ENCODE results near the gene RELN. TPM values are rescaled to one million over a fixed set of nuclear protein-coding genes. Genes with fewer than 3 reads are reported as not detected.

RELN gene
- total RNA-seq, 1 experiment from 2014 or later = 4.3 TPM

GRCh38 chr7:103937680-103938079 lies 51.8 kb downstream of the RELN start:
- BruUV-seq (replicated peaks) = no TSS peak
- H3K4me3 Mint-ChIP-seq (ENCODE audit: unreplicated experiment) = no peak overlapping the region
- H3K4me3 ChIP-seq (ENCODE audit: low read depth, low read length) = no peak overlapping the region
- ChIA-PET CTCF (no interaction called here), POLR2A (no interaction called here)
- H3K36me3 ChIP-seq (ENCODE audit: control insufficient read depth, insufficient read depth, low read length) = no peaks in the 10 kb centered on the region
- H3K4me1 Mint-ChIP-seq (ENCODE audit: low read depth, unreplicated experiment) = peaks cover 7% of the 10 kb centered on the region
- no peak for TF ChIP-seq CTCF (IDR thresholded peaks at IDR 0.05; ENCODE audit: insufficient read depth in 1 of 2, low read depth in 1 of 2, low read length in 1 of 2, severe bottlenecking in 1 of 2, unreplicated experiment in 1 of 2)
- no peaks in the 10 kb centered on the region for H3K9me3 Mint-ChIP-seq (ENCODE audit: unreplicated experiment)
- no peak for DNase-seq
- H3K27ac Mint-ChIP-seq (ENCODE audit: unreplicated experiment) = no peak overlapping the region
- H3K9me3 ChIP-seq = no peaks in the 10 kb centered on the region
- intact Hi-C loops (cut with micrococcal nuclease; ENCODE audit: unreplicated experiment) = no loop called here
- no peaks in the 10 kb centered on the region for H3K27me3 Mint-ChIP-seq (ENCODE audit: insufficient read depth, unreplicated experiment)
- H3K36me3 Mint-ChIP-seq (ENCODE audit: insufficient read depth, unreplicated experiment) = no peaks in the 10 kb centered on the region
- H3K27me3 ChIP-seq (replicated peaks; ENCODE audit: control insufficient read depth, insufficient read depth, low read length) = no peaks in the 10 kb centered on the region
- H3K4me1 ChIP-seq = no peaks in the 10 kb centered on the region

- no peak overlapping the region for H3K4me3 Mint-ChIP-seq (ENCODE audit: unreplicated experiment)
Observed at GRCh38 chr7:103936558-103936957, 52.9 kb downstream of the RELN start.

GRCh38 chr7:103934508-103934907 lies 55.0 kb downstream of the RELN start:
- peaks cover 7% of the 10 kb centered on the region for H3K4me1 Mint-ChIP-seq (ENCODE audit: low read depth, unreplicated experiment)
- no peaks in the 10 kb centered on the region for H3K27me3 Mint-ChIP-seq (ENCODE audit: insufficient read depth, unreplicated experiment)
- Histone ChIP-seq H3K4me1 (no peaks in the 10 kb centered on the region), H3K4me3 (ENCODE audit: low read depth, low read length) (no peak overlapping the region), H3K36me3 (ENCODE audit: control insufficient read depth, insufficient read depth, low read length) (no peaks in the 10 kb centered on the region), H3K9me3 (no peaks in the 10 kb centered on the region), H3K27me3 (replicated peaks; ENCODE audit: control insufficient read depth, insufficient read depth, low read length) (no peaks in the 10 kb centered on the region; the same call in 1 of the 2 replicates)
- TF ChIP-seq CTCF (IDR thresholded peaks at IDR 0.05; ENCODE audit: insufficient read depth in 1 of 2, low read depth in 1 of 2, low read length in 1 of 2, severe bottlenecking in 1 of 2, unreplicated experiment in 1 of 2) = no peak
- no peak overlapping the region for H3K4me3 Mint-ChIP-seq (ENCODE audit: unreplicated experiment)
- ChIA-PET CTCF (no interaction called here), POLR2A (no interaction called here)
- BruUV-seq (replicated peaks) = no TSS peak
- intact Hi-C loops (cut with micrococcal nuclease; ENCODE audit: unreplicated experiment) = no loop called here
- no peak for DNase-seq
- no peaks in the 10 kb centered on the region for H3K9me3 Mint-ChIP-seq (ENCODE audit: unreplicated experiment)
- no peaks in the 10 kb centered on the region for H3K36me3 Mint-ChIP-seq (ENCODE audit: insufficient read depth, unreplicated experiment)
- H3K27ac Mint-ChIP-seq (ENCODE audit: unreplicated experiment) = no peak overlapping the region

More at GRCh38 chr7:103936558-103936957, 52.9 kb downstream of the RELN start:
- no peak for DNase-seq
- Mint-ChIP-seq H3K27me3 (ENCODE audit: insufficient read depth, unreplicated experiment) (no peaks in the 10 kb centered on the region), H3K36me3 (ENCODE audit: insufficient read depth, unreplicated experiment) (no peaks in the 10 kb centered on the region), H3K27ac (ENCODE audit: unreplicated experiment) (no peak overlapping the region), H3K4me1 (ENCODE audit: low read depth, unreplicated experiment) (peaks cover 7% of the 10 kb centered on the region), H3K9me3 (ENCODE audit: unreplicated experiment) (no peaks in the 10 kb centered on the region)
- no TSS peak for BruUV-seq (replicated peaks)
- ChIA-PET POLR2A (no interaction called here), CTCF (no interaction called here)
- Histone ChIP-seq H3K4me1 (no peaks in the 10 kb centered on the region), H3K4me3 (ENCODE audit: low read depth, low read length) (no peak overlapping the region), H3K36me3 (ENCODE audit: control insufficient read depth, insufficient read depth, low read length) (no peaks in the 10 kb centered on the region), H3K9me3 (no peaks in the 10 kb centered on the region), H3K27me3 (replicated peaks; ENCODE audit: control insufficient read depth, insufficient read depth, low read length) (no peaks in the 10 kb centered on the region)
- no peak for TF ChIP-seq CTCF (IDR thresholded peaks at IDR 0.05; ENCODE audit: insufficient read depth in 1 of 2, low read depth in 1 of 2, low read length in 1 of 2, severe bottlenecking in 1 of 2, unreplicated experiment in 1 of 2)
- intact Hi-C loops (cut with micrococcal nuclease; ENCODE audit: unreplicated experiment) = no loop called here
